ENCODE results near the gene MAP3K12. TPM values are rescaled to one million over a fixed set of nuclear protein-coding genes. Genes with fewer than 3 reads are reported as not detected.

The MAP3K12 gene
- total RNA-seq, 1 donor from 2014 or later = 11.1 TPM

- FAIRE-seq = no peak
- no peaks in the 10 kb centered on the region for H3K9me3 Mint-ChIP-seq (ENCODE audit: unreplicated experiment)
These were observed 44.3 kb upstream of the MAP3K12 start for GRCh38 chr12:53543539-53543938.

GRCh38 chr12:53539526-53539925 is 40.3 kb upstream of the MAP3K12 start:
- no peak for FAIRE-seq
- Histone ChIP-seq H3K4me1 (ENCODE audit: insufficient read depth, low read length) (no peaks in the 10 kb centered on the region), H3K9ac (ENCODE audit: low read length) (no peak overlapping the region), H3K4me2 (ENCODE audit: low read length) (no peak overlapping the region), H3K79me2 (ENCODE audit: insufficient read depth, low read length) (no peaks in the 10 kb centered on the region), H3K27me3 (ENCODE audit: insufficient read depth, low read length) (no peaks in the 10 kb centered on the region), H3K27ac (ENCODE audit: low read depth, low read length) (no peak overlapping the region), H4K20me1 (ENCODE audit: insufficient read depth, low read length) (peaks cover 4% of the 10 kb centered on the region), H3K4me3 (ENCODE audit: insufficient read depth, low read depth, low read length) (no peak overlapping the region), H3K36me3 (ENCODE audit: insufficient read depth, low read length) (peaks cover 40% of the 10 kb centered on the region), H2AFZ (ENCODE audit: low read depth, low read length) (no peak overlapping the region), H3K9me3 (ENCODE audit: insufficient read depth, low read depth, low read length) (no peaks in the 10 kb centered on the region)
- no peak for DNase-seq (ENCODE audit: low read depth)
- no peaks in the 10 kb centered on the region for H3K27me3 Mint-ChIP-seq (ENCODE audit: low read depth, unreplicated experiment)
- H3K27ac Mint-ChIP-seq (ENCODE audit: unreplicated experiment) = no peak overlapping the region
- H3K36me3 Mint-ChIP-seq (ENCODE audit: low read depth, unreplicated experiment) = peaks cover 26% of the 10 kb centered on the region
- TF ChIP-seq EZH2 (IDR thresholded peaks at IDR 0.05; ENCODE audit: insufficient read depth, low read length) (no peak), CTCF (IDR thresholded peaks at IDR 0.05; ENCODE audit: insufficient read depth, low read depth, low read length) (no peak)
- H3K4me1 Mint-ChIP-seq (ENCODE audit: low read depth, unreplicated experiment) = peaks cover 3% of the 10 kb centered on the region
- no peaks in the 10 kb centered on the region for H3K9me3 Mint-ChIP-seq (ENCODE audit: unreplicated experiment)
- no peak overlapping the region for H3K4me3 Mint-ChIP-seq (ENCODE audit: unreplicated experiment)

More at GRCh38 chr12:53543539-53543938, 44.3 kb upstream of the MAP3K12 start:
- Histone ChIP-seq H3K27me3 (ENCODE audit: insufficient read depth, low read length) (no peaks in the 10 kb centered on the region), H3K4me2 (ENCODE audit: low read length) (no peak overlapping the region), H3K27ac (ENCODE audit: low read depth, low read length) (peak overlapping the region; percentile 19), H3K4me3 (ENCODE audit: insufficient read depth, low read depth, low read length) (no peak overlapping the region), H3K79me2 (ENCODE audit: insufficient read depth, low read length) (no peaks in the 10 kb centered on the region), H3K9ac (ENCODE audit: low read length) (peak overlapping the region; percentile 28), H3K4me1 (ENCODE audit: insufficient read depth, low read length) (no peaks in the 10 kb centered on the region), H3K36me3 (ENCODE audit: insufficient read depth, low read length) (peaks cover 21% of the 10 kb centered on the region), H4K20me1 (ENCODE audit: insufficient read depth, low read length) (peaks cover 4% of the 10 kb centered on the region), H2AFZ (ENCODE audit: low read depth, low read length) (no peak overlapping the region), H3K9me3 (ENCODE audit: insufficient read depth, low read depth, low read length) (no peaks in the 10 kb centered on the region)
- peak overlapping the region; percentile 20 for H3K27ac Mint-ChIP-seq (ENCODE audit: unreplicated experiment)
- H3K4me1 Mint-ChIP-seq (ENCODE audit: low read depth, unreplicated experiment) = no peaks in the 10 kb centered on the region
- H3K36me3 Mint-ChIP-seq (ENCODE audit: low read depth, unreplicated experiment) = peaks cover 13% of the 10 kb centered on the region
- no peak overlapping the region for H3K4me3 Mint-ChIP-seq (ENCODE audit: unreplicated experiment)
- peak; percentile 49 for DNase-seq (ENCODE audit: low read depth)
- peak; percentile 91 for TF ChIP-seq CTCF (IDR thresholded peaks at IDR 0.05; ENCODE audit: insufficient read depth, low read depth, low read length)
- TF ChIP-seq EZH2 (IDR thresholded peaks at IDR 0.05; ENCODE audit: insufficient read depth, low read length) = no peak
- H3K27me3 Mint-ChIP-seq (ENCODE audit: low read depth, unreplicated experiment) = no peaks in the 10 kb centered on the region

- no peak overlapping the region for H3K4me3 Mint-ChIP-seq (ENCODE audit: unreplicated experiment)
- no peak for FAIRE-seq
- H3K27me3 ChIP-seq (ENCODE audit: insufficient read depth, low read length) = no peaks in the 10 kb centered on the region
- H4K20me1 ChIP-seq (ENCODE audit: insufficient read depth, low read length) = peaks cover 4% of the 10 kb centered on the region
- H3K36me3 ChIP-seq (ENCODE audit: insufficient read depth, low read length) = peaks cover 50% of the 10 kb centered on the region
- H3K9me3 ChIP-seq (ENCODE audit: insufficient read depth, low read depth, low read length) = no peaks in the 10 kb centered on the region
- H3K4me1 ChIP-seq (ENCODE audit: insufficient read depth, low read length) = no peaks in the 10 kb centered on the region
- H3K27ac Mint-ChIP-seq (ENCODE audit: unreplicated experiment) = peak overlapping the region; percentile 15
- H3K4me2 ChIP-seq (ENCODE audit: low read length) = no peak overlapping the region
- peak; percentile 41 for DNase-seq (ENCODE audit: low read depth)
- H3K4me3 ChIP-seq (ENCODE audit: insufficient read depth, low read depth, low read length) = no peak overlapping the region
- no peak overlapping the region for H2AFZ ChIP-seq (ENCODE audit: low read depth, low read length)
- H3K9me3 Mint-ChIP-seq (ENCODE audit: unreplicated experiment) = no peaks in the 10 kb centered on the region
- H3K79me2 ChIP-seq (ENCODE audit: insufficient read depth, low read length) = no peaks in the 10 kb centered on the region
- TF ChIP-seq EZH2 (IDR thresholded peaks at IDR 0.05; ENCODE audit: insufficient read depth, low read length) = no peak
- TF ChIP-seq CTCF (IDR thresholded peaks at IDR 0.05; ENCODE audit: insufficient read depth, low read depth, low read length) = no peak
- H3K36me3 Mint-ChIP-seq (ENCODE audit: low read depth, unreplicated experiment) = peaks cover 26% of the 10 kb centered on the region
- H3K27me3 Mint-ChIP-seq (ENCODE audit: low read depth, unreplicated experiment) = no peaks in the 10 kb centered on the region
- no peak overlapping the region for H3K27ac ChIP-seq (ENCODE audit: low read depth, low read length)
- H3K9ac ChIP-seq (ENCODE audit: low read length) = no peak overlapping the region
- H3K4me1 Mint-ChIP-seq (ENCODE audit: low read depth, unreplicated experiment) = peaks cover 3% of the 10 kb centered on the region
These were observed 39.0 kb upstream of the MAP3K12 start for GRCh38 chr12:53538209-53538689.
